ENCODE results near the gene MMP24OS.

MMP24OS gene

GRCh38 chr20:35277127-35277526 is 795 bp downstream of the MMP24OS start:
- TF ChIP-seq CTCF (IDR thresholded peaks at IDR 0.05; ENCODE audit: low read depth, low read length), result no peak
- DNase-seq (ENCODE audit: extremely low read depth, low read depth), result no peak

- no peak for TF ChIP-seq CTCF (IDR thresholded peaks at IDR 0.05; ENCODE audit: low read depth, low read length)
- DNase-seq (ENCODE audit: extremely low read depth, low read depth), result no peak
Measured at GRCh38 chr20:35276408-35276807, 1.5 kb downstream of the MMP24OS start.

- no peak for TF ChIP-seq CTCF (IDR thresholded peaks at IDR 0.05; ENCODE audit: low read depth, low read length)
- DNase-seq (ENCODE audit: extremely low read depth, low read depth), result no peak
Measured at GRCh38 chr20:35275741-35276251, 2.1 kb downstream of the MMP24OS start.

- no peak for TF ChIP-seq CTCF (IDR thresholded peaks at IDR 0.05; ENCODE audit: low read depth, low read length)
- DNase-seq (ENCODE audit: extremely low read depth, low read depth), result no peak
Measured at GRCh38 chr20:35274172-35275092, 3.5 kb downstream of the MMP24OS start.

GRCh38 chr20:35273449-35274171 is 4.3 kb downstream of the MMP24OS start:
- no peak for TF ChIP-seq CTCF (IDR thresholded peaks at IDR 0.05; ENCODE audit: low read depth, low read length)
- no peak for DNase-seq (ENCODE audit: extremely low read depth, low read depth)

- DNase-seq (ENCODE audit: extremely low read depth, low read depth), result no peak
- no peak for TF ChIP-seq CTCF (IDR thresholded peaks at IDR 0.05; ENCODE audit: low read depth, low read length)
Measured at GRCh38 chr20:35271904-35272303, 6.0 kb downstream of the MMP24OS start.

Measured in AG09319 (cell line).